Right renal cortex interstitium (tissue), 3 donors: Measurements from ENCODE around the gene ZSCAN25. TPM values are rescaled to one million over a fixed set of nuclear protein-coding genes. Genes with fewer than 3 reads are reported as not detected.
"Not testable (repeated sequence)": the region's sequence is repeated elsewhere in the genome, so short reads cannot be mapped to it uniquely, and the experiment has no call there.

Experiments
- DNase-seq, 3 donors: peaks; one replicate each; pipeline ENCODE4 v3.0.0-alpha.2; 2013; ENCODE audit warnings: low read depth in 3 of 3, low spot score in 2 of 3
- polyA plus RNA-seq, 3 donors: library from polyadenylated mRNA; unstranded; fragments of 120-200 nt; gene quantifications; one replicate each; pipeline ENCODE4 v1.2.1, GENCODE V29; 2013; ENCODE audit not compliant: insufficient read length in 3 of 3

Gene ZSCAN25
- 10 to 100 TPM; 16.3 to 21.4 (median 18.1) TPM for polyA plus RNA-seq

- peak; percentile 90 to 94 (median 93) for DNase-seq
Measured at GRCh38 chr7:99616359-99617191, at the start of gene ZSCAN25. ZSCAN25 (plus strand) TSS chr7:99616946; CDS start chr7:99619607, 2,661 bp downstream.

GRCh38 chr7:99568770-99569169, 48.0 kb upstream of the ZSCAN25 start:
- not testable (repeated sequence) for DNase-seq

- DNase-seq = no peak
Measured at GRCh38 chr7:99571768-99572167, 45.0 kb upstream of the ZSCAN25 start.

GRCh38 chr7:99573257-99573656, 43.5 kb upstream of the ZSCAN25 start:
- no peak for DNase-seq

GRCh38 chr7:99576251-99576650, 40.5 kb upstream of the ZSCAN25 start:
- DNase-seq = no peak

GRCh38 chr7:99579281-99579955, 37.3 kb upstream of the ZSCAN25 start:
- no peak for DNase-seq

- peak in 1 of 3 donors; percentile 40 for DNase-seq
Measured at GRCh38 chr7:99579956-99580777, 36.6 kb upstream of the ZSCAN25 start.

GRCh38 chr7:99580778-99581332, 35.9 kb upstream of the ZSCAN25 start:
- not testable (repeated sequence) for DNase-seq

GRCh38 chr7:99588868-99589267, 27.9 kb upstream of the ZSCAN25 start:
- DNase-seq = no peak

GRCh38 chr7:99594948-99595745, 21.6 kb upstream of the ZSCAN25 start:
- DNase-seq = no peak

- DNase-seq = no peak
Measured at GRCh38 chr7:99596408-99596955, 20.3 kb upstream of the ZSCAN25 start.

- no peak for DNase-seq
Measured at GRCh38 chr7:99597762-99598501, 18.8 kb upstream of the ZSCAN25 start, which contains the start of gene TMEM225B. TMEM225B (plus strand) TSS chr7:99598267; CDS start chr7:99604389, 6,122 bp downstream.

- DNase-seq = no peak
Measured at GRCh38 chr7:99599836-99600235, 16.9 kb upstream of the ZSCAN25 start.

GRCh38 chr7:99601656-99602310, 15.0 kb upstream of the ZSCAN25 start:
- no peak for DNase-seq

- DNase-seq = no peak
Measured at GRCh38 chr7:99605527-99605926, 11.2 kb upstream of the ZSCAN25 start.

GRCh38 chr7:99606531-99606930, 10.2 kb upstream of the ZSCAN25 start:
- DNase-seq = no peak

- DNase-seq = no peak
Measured at GRCh38 chr7:99607548-99607947, 9.2 kb upstream of the ZSCAN25 start.

GRCh38 chr7:99614495-99614894, 2.3 kb upstream of the ZSCAN25 start:
- no peak for DNase-seq
